HepG2 (cell line): Measurements from ENCODE around the gene MICOS13. TPM values are rescaled to one million over a fixed set of nuclear protein-coding genes. Genes with fewer than 3 reads are reported as not detected.

ENCODE experiments used
- CBX1 ChIP-seq: IDR thresholded peaks from one replicate; pipeline ENCODE4 v1.6.1; 2016; ENCODE audit warnings: antibody characterized with exemption, low read depth
- ETS1 ChIP-seq: sonication (generic); formaldehyde crosslinking; IDR thresholded peaks from 2 replicates; pipeline ENCODE4 v1.4.0; 2020; ENCODE audit warnings: missing genetic modification reagents
- FOXK1 ChIP-seq: sonication (generic); formaldehyde crosslinking; IDR thresholded peaks from 2 replicates; pipeline ENCODE4 v1.4.0; 2020; ENCODE audit warnings: low read depth, missing genetic modification reagents, borderline replicate concordance
- FOXO4 ChIP-seq: sonication (generic); formaldehyde crosslinking; conservative IDR thresholded peaks from 2 replicates; pipeline ENCODE4 v1.8.1; 2023; ENCODE audit warnings: missing genetic modification reagents
- HDAC2 ChIP-seq: sonication (generic); formaldehyde crosslinking; IDR thresholded peaks from 2 replicates; pipeline ENCODE4 v1.4.0; 2020; ENCODE audit warnings: missing genetic modification reagents
- HMG20B ChIP-seq: conservative IDR thresholded peaks from 2 replicates; pipeline ENCODE4 v1.6.1; 2016; ENCODE audit warnings: missing genetic modification reagents, missing compliant biosample characterization
- IKZF5 ChIP-seq: IDR thresholded peaks from 2 replicates; pipeline ENCODE4 v1.6.1; 2018; ENCODE audit warnings: missing genetic modification reagents, mild to moderate bottlenecking, missing compliant biosample characterization
- MXI1 ChIP-seq: IDR thresholded peaks from 3 replicates; pipeline ENCODE4 v1.6.1; 2012; ENCODE audit warnings: low read depth, low read length, inconsistent platforms, borderline replicate concordance
- NFAT5 ChIP-seq: sonication (generic); formaldehyde crosslinking; IDR thresholded peaks from 2 replicates; pipeline ENCODE4 v1.4.0; 2020; ENCODE audit warnings: missing genetic modification reagents
- PAX8 ChIP-seq: sonication (generic); formaldehyde crosslinking; IDR thresholded peaks from 2 replicates; pipeline ENCODE4 v1.8.0; 2022; ENCODE audit warnings: mild to moderate bottlenecking, missing genetic modification reagents, borderline replicate concordance
- PRMT3 ChIP-seq: sonication (generic); formaldehyde crosslinking; IDR thresholded peaks from 2 replicates; pipeline ENCODE4 v1.8.1; 2022; ENCODE audit warnings: low read depth, mild to moderate bottlenecking, moderate library complexity, missing genetic modification reagents, borderline replicate concordance
- SMYD3 ChIP-seq: sonication (generic); formaldehyde crosslinking; IDR thresholded peaks from 2 replicates; pipeline ENCODE4 v1.8.1; 2023; ENCODE audit warnings: mild to moderate bottlenecking, missing genetic modification reagents
- ZBTB46 ChIP-seq: sonication (generic); formaldehyde crosslinking; IDR thresholded peaks from 2 replicates; pipeline ENCODE4 v1.4.0; 2020; ENCODE audit warnings: mild to moderate bottlenecking, missing genetic modification reagents, borderline replicate concordance
- ZFY ChIP-seq: sonication (generic); formaldehyde crosslinking; IDR thresholded peaks from 2 replicates; pipeline ENCODE4 v1.4.0; 2020; ENCODE audit warnings: missing genetic modification reagents
- ZNF121 ChIP-seq: sonication (generic); formaldehyde crosslinking; IDR thresholded peaks from 2 replicates; pipeline ENCODE4 v1.5.0; 2020; ENCODE audit warnings: mild to moderate bottlenecking, missing genetic modification reagents
- ZNF510 ChIP-seq: sonication (generic); formaldehyde crosslinking; IDR thresholded peaks from 2 replicates; pipeline ENCODE4 v1.4.0; 2020; ENCODE audit warnings: low read depth, mild to moderate bottlenecking, missing genetic modification reagents
- ZNF607 ChIP-seq: sonication (generic); formaldehyde crosslinking; IDR thresholded peaks from 2 replicates; pipeline ENCODE4 v1.5.1; 2020; ENCODE audit warnings: missing genetic modification reagents, mild to moderate bottlenecking, borderline replicate concordance
- polyA plus RNA-seq, 8 experiments: library from polyadenylated mRNA; depleted of rRNA in 3 of 8; stranded (reverse) in 7 of 8; unstranded in 1 of 8; fragments of >200 nt; fragmentation: Illumina TruSeq in 4 of 8; extraction: Trizol in 4 of 8; gene quantifications; 2 replicates each; pipeline versions ENCODE4 v1.2.1 to v1.2.3, GENCODE V29; 2011 to 2016; ENCODE audit warnings: low read depth in 4 of 8, missing spikeins in 1 of 8, mixed read lengths in 1 of 8; ENCODE audit not compliant: insufficient read depth in 1 of 8
- total RNA-seq, 5 experiments: library from RNA; depleted of rRNA; stranded (reverse); fragments of >200 nt; fragmentation: Illumina TruSeq; extraction: Trizol; gene quantifications; 2 replicates each; pipeline ENCODE4 v1.2.3, GENCODE V29; 2016; ENCODE audit warnings: low read depth in 1 of 5

MICOS13 gene
- total and polyA plus RNA-seq, 2 of the 13 experiments (the other 11 are each of a cell fraction or from before 2014, with no cell fraction given), result 28.8 to 35.4 TPM

- TF ChIP-seq ZNF510 (CRISPR knock-in tag) (no peak), MXI1 (peak; percentile 62; the same call in 1 of the 3 replicates), ZFY (CRISPR knock-in tag) (no peak), PRMT3 (CRISPR knock-in tag) (no peak), ZNF121 (CRISPR knock-in tag) (peak; percentile 72), HMG20B (CRISPR knock-in tag) (no peak), ZBTB46 (no peak), HDAC2 (CRISPR knock-in tag) (no peak), PAX8 (CRISPR knock-in tag) (no peak), IKZF5 (CRISPR knock-in tag) (no peak), ZNF607 (CRISPR knock-in tag) (no peak), ETS1 (CRISPR knock-in tag) (no peak), NFAT5 (CRISPR knock-in tag) (no peak), FOXO4 (no peak), FOXK1 (CRISPR knock-in tag) (no peak), CBX1 (no peak), SMYD3 (CRISPR knock-in tag) (no peak)
These were observed 14.4 kb downstream of the MICOS13 start (continued) for GRCh38 chr19:5665781-5666513.
